ENCODE results near the gene TBC1D5. TPM values are rescaled to one million over a fixed set of nuclear protein-coding genes. Genes with fewer than 3 reads are reported as not detected.

TBC1D5 gene
- polyA plus RNA-seq, 4 donors = 5.1 to 37.6 (median 12.4) TPM

GRCh38 chr3:17372362-17373210 lies 369.8 kb downstream of the TBC1D5 start:
- Histone ChIP-seq H3K27ac (ENCODE audit: low read depth in 1 of 3, low read length in 2 of 3) (no peak overlapping the region), H3K9me3 (ENCODE audit: control insufficient read depth in 2 of 2, insufficient read depth in 1 of 2, low read depth in 1 of 2, low read length in 1 of 2) (no peaks in the 10 kb centered on the region), H3K36me3 (ENCODE audit: control insufficient read depth in 3 of 3, insufficient read depth in 2 of 3, low read depth in 1 of 3, low read length in 3 of 3) (peaks cover 0 to 6% (median 2%) of the 10 kb centered on the region in 3 donors), H3K4me1 (ENCODE audit: control insufficient read depth in 3 of 3, insufficient read depth in 2 of 3, low read depth in 1 of 3, low read length in 2 of 3) (no peaks in the 10 kb centered on the region), H3K4me3 (ENCODE audit: low read depth in 1 of 3, low read length in 3 of 3) (no peak overlapping the region), H3K27me3 (ENCODE audit: control insufficient read depth in 3 of 3, insufficient read depth in 3 of 3, low read length in 3 of 3) (no peaks in the 10 kb centered on the region)
- 72 to 78% (median 76%) methylated on average over 4 of the region's 4 CpGs for WGBS, 3 donors
- no peak for FAIRE-seq
- no peak for DNase-seq

- no peak for FAIRE-seq
- DNase-seq = no peak
Observed at GRCh38 chr3:17369973-17370372, 372.5 kb downstream of the TBC1D5 start.

GRCh38 chr3:17367171-17367570 lies 375.3 kb downstream of the TBC1D5 start:
- Histone ChIP-seq H3K36me3 (ENCODE audit: control insufficient read depth in 3 of 3, insufficient read depth in 2 of 3, low read depth in 1 of 3, low read length in 3 of 3) (peaks cover 0 to 13% (median 2%) of the 10 kb centered on the region in 3 donors), H3K9me3 (ENCODE audit: control insufficient read depth in 2 of 2, insufficient read depth in 1 of 2, low read depth in 1 of 2, low read length in 1 of 2) (no peaks in the 10 kb centered on the region), H3K4me3 (ENCODE audit: low read depth in 1 of 3, low read length in 3 of 3) (no peak overlapping the region), H3K4me1 (ENCODE audit: control insufficient read depth in 3 of 3, insufficient read depth in 2 of 3, low read depth in 1 of 3, low read length in 2 of 3) (no peaks in the 10 kb centered on the region), H3K27me3 (ENCODE audit: control insufficient read depth in 3 of 3, insufficient read depth in 3 of 3, low read length in 3 of 3) (no peaks in the 10 kb centered on the region), H3K27ac (ENCODE audit: low read depth in 1 of 3, low read length in 2 of 3) (no peak overlapping the region)
- FAIRE-seq (no peak), DNase-seq (no peak)
- WGBS, 3 donors = 94 to 100% (median 100%) methylated on average over 1 of the region's 1 CpG

More at GRCh38 chr3:17369973-17370372, 372.5 kb downstream of the TBC1D5 start:
- no peaks in the 10 kb centered on the region for H3K9me3 ChIP-seq (ENCODE audit: control insufficient read depth in 2 of 2, insufficient read depth in 1 of 2, low read depth in 1 of 2, low read length in 1 of 2)
- H3K27me3 ChIP-seq (ENCODE audit: control insufficient read depth in 3 of 3, insufficient read depth in 3 of 3, low read length in 3 of 3) = no peaks in the 10 kb centered on the region
- no peaks in the 10 kb centered on the region for H3K4me1 ChIP-seq (ENCODE audit: control insufficient read depth in 3 of 3, insufficient read depth in 2 of 3, low read depth in 1 of 3, low read length in 2 of 3)
- no peak overlapping the region for H3K27ac ChIP-seq (ENCODE audit: low read depth in 1 of 3, low read length in 2 of 3)
- peaks cover 0 to 9% (median 2%) of the 10 kb centered on the region in 3 donors for H3K36me3 ChIP-seq (ENCODE audit: control insufficient read depth in 3 of 3, insufficient read depth in 2 of 3, low read depth in 1 of 3, low read length in 3 of 3)
- H3K4me3 ChIP-seq (ENCODE audit: low read depth in 1 of 3, low read length in 3 of 3) = no peak overlapping the region
- WGBS, 3 donors = 65 to 93% (median 79%) methylated on average over 2 of the region's 2 CpGs

- FAIRE-seq (no peak), DNase-seq (no peak)
- no peaks in the 10 kb centered on the region for H3K4me1 ChIP-seq (ENCODE audit: control insufficient read depth in 3 of 3, insufficient read depth in 2 of 3, low read depth in 1 of 3, low read length in 2 of 3)
- WGBS, 3 donors = 72 to 92% (median 86%) methylated on average over 3 of the region's 3 CpGs
- H3K27ac ChIP-seq (ENCODE audit: low read depth in 1 of 3, low read length in 2 of 3) = no peak overlapping the region
- H3K36me3 ChIP-seq (ENCODE audit: control insufficient read depth in 3 of 3, insufficient read depth in 2 of 3, low read depth in 1 of 3, low read length in 3 of 3) = peaks cover 0 to 5% (median 0%) of the 10 kb centered on the region in 3 donors
- no peaks in the 10 kb centered on the region for H3K27me3 ChIP-seq (ENCODE audit: control insufficient read depth in 3 of 3, insufficient read depth in 3 of 3, low read length in 3 of 3)
- no peaks in the 10 kb centered on the region for H3K9me3 ChIP-seq (ENCODE audit: control insufficient read depth in 2 of 2, insufficient read depth in 1 of 2, low read depth in 1 of 2, low read length in 1 of 2)
- H3K4me3 ChIP-seq (ENCODE audit: low read depth in 1 of 3, low read length in 3 of 3) = no peak overlapping the region
Observed at GRCh38 chr3:17360991-17361390, 381.4 kb downstream of the TBC1D5 start.

GRCh38 chr3:17359911-17360310 lies 382.5 kb downstream of the TBC1D5 start:
- Histone ChIP-seq H3K27ac (ENCODE audit: low read depth in 1 of 3, low read length in 2 of 3) (no peak overlapping the region), H3K4me1 (ENCODE audit: control insufficient read depth in 3 of 3, insufficient read depth in 2 of 3, low read depth in 1 of 3, low read length in 2 of 3) (no peaks in the 10 kb centered on the region), H3K9me3 (ENCODE audit: control insufficient read depth in 2 of 2, insufficient read depth in 1 of 2, low read depth in 1 of 2, low read length in 1 of 2) (no peaks in the 10 kb centered on the region), H3K4me3 (ENCODE audit: low read depth in 1 of 3, low read length in 3 of 3) (no peak overlapping the region), H3K27me3 (ENCODE audit: control insufficient read depth in 3 of 3, insufficient read depth in 3 of 3, low read length in 3 of 3) (no peaks in the 10 kb centered on the region), H3K36me3 (ENCODE audit: control insufficient read depth in 3 of 3, insufficient read depth in 2 of 3, low read depth in 1 of 3, low read length in 3 of 3) (peaks cover 0 to 4% (median 0%) of the 10 kb centered on the region in 3 donors)
- 78 to 84% (median 82%) methylated on average over 1 of the region's 1 CpG for WGBS, 3 donors
- DNase-seq (no peak), FAIRE-seq (no peak)

- Histone ChIP-seq H3K4me1 (ENCODE audit: control insufficient read depth in 3 of 3, insufficient read depth in 2 of 3, low read depth in 1 of 3, low read length in 2 of 3) (no peaks in the 10 kb centered on the region), H3K27ac (ENCODE audit: low read depth in 1 of 3, low read length in 2 of 3) (no peak overlapping the region), H3K4me3 (ENCODE audit: low read depth in 1 of 3, low read length in 3 of 3) (no peak overlapping the region), H3K27me3 (ENCODE audit: control insufficient read depth in 3 of 3, insufficient read depth in 3 of 3, low read length in 3 of 3) (no peaks in the 10 kb centered on the region), H3K36me3 (ENCODE audit: control insufficient read depth in 3 of 3, insufficient read depth in 2 of 3, low read depth in 1 of 3, low read length in 3 of 3) (no peaks in the 10 kb centered on the region), H3K9me3 (ENCODE audit: control insufficient read depth in 2 of 2, insufficient read depth in 1 of 2, low read depth in 1 of 2, low read length in 1 of 2) (no peaks in the 10 kb centered on the region)
- FAIRE-seq = no peak
- WGBS, 3 donors = 92 to 97% (median 96%) methylated on average over 5 of the region's 5 CpGs
- no peak for DNase-seq
Observed at GRCh38 chr3:17357035-17357710, 385.3 kb downstream of the TBC1D5 start.

GRCh38 chr3:17356585-17356984 lies 385.8 kb downstream of the TBC1D5 start:
- H3K27me3 ChIP-seq (ENCODE audit: control insufficient read depth in 3 of 3, insufficient read depth in 3 of 3, low read length in 3 of 3) = no peaks in the 10 kb centered on the region
- H3K36me3 ChIP-seq (ENCODE audit: control insufficient read depth in 3 of 3, insufficient read depth in 2 of 3, low read depth in 1 of 3, low read length in 3 of 3) = no peaks in the 10 kb centered on the region
- FAIRE-seq (no peak), DNase-seq (no peak)
- no peaks in the 10 kb centered on the region for H3K4me1 ChIP-seq (ENCODE audit: control insufficient read depth in 3 of 3, insufficient read depth in 2 of 3, low read depth in 1 of 3, low read length in 2 of 3)
- no peaks in the 10 kb centered on the region for H3K9me3 ChIP-seq (ENCODE audit: control insufficient read depth in 2 of 2, insufficient read depth in 1 of 2, low read depth in 1 of 2, low read length in 1 of 2)
- H3K4me3 ChIP-seq (ENCODE audit: low read depth in 1 of 3, low read length in 3 of 3) = no peak overlapping the region
- no peak overlapping the region for H3K27ac ChIP-seq (ENCODE audit: low read depth in 1 of 3, low read length in 2 of 3)

GRCh38 chr3:17355591-17355990 lies 386.8 kb downstream of the TBC1D5 start:
- Histone ChIP-seq H3K4me1 (ENCODE audit: control insufficient read depth in 3 of 3, insufficient read depth in 2 of 3, low read depth in 1 of 3, low read length in 2 of 3) (no peaks in the 10 kb centered on the region), H3K4me3 (ENCODE audit: low read depth in 1 of 3, low read length in 3 of 3) (no peak overlapping the region), H3K36me3 (ENCODE audit: control insufficient read depth in 3 of 3, insufficient read depth in 2 of 3, low read depth in 1 of 3, low read length in 3 of 3) (no peaks in the 10 kb centered on the region), H3K27me3 (ENCODE audit: control insufficient read depth in 3 of 3, insufficient read depth in 3 of 3, low read length in 3 of 3) (no peaks in the 10 kb centered on the region), H3K27ac (ENCODE audit: low read depth in 1 of 3, low read length in 2 of 3) (no peak overlapping the region), H3K9me3 (ENCODE audit: control insufficient read depth in 2 of 2, insufficient read depth in 1 of 2, low read depth in 1 of 2, low read length in 1 of 2) (no peaks in the 10 kb centered on the region)
- WGBS, 3 donors = 87 to 95% (median 92%) methylated on average over 1 of the region's 1 CpG
- DNase-seq = no peak
- FAIRE-seq = no peak
